PC-3 (cell line): Measurements from ENCODE around the gene ELMO3. TPM values are rescaled to one million over a fixed set of nuclear protein-coding genes. Genes with fewer than 3 reads are reported as not detected.

Experiments
- ATAC-seq: fragments of 200-7000 bp; cut with Tn5 transposase; 2 replicates; pipeline ENCODE4 v1.9.1; 2020; ENCODE audit warnings: mild to moderate bottlenecking, moderate library complexity
- BruUV-seq: library from RNA; stranded (reverse); fragments of 400-500 nt; replicated peaks from 2 replicates; lab custom pipeline; 2021; lab: Mats Ljungman, UMichigan
- CTCF ChIA-PET: fragments of 300-600 bp; sonication (Branson Sonifier 250); formaldehyde crosslinking; loops from one replicate; lab custom pipeline; 2022; ENCODE audit warnings: antibody characterized with exemption; lab: Charles Lee
- POLR2A ChIA-PET: fragments of 300-600 bp; sonication (Branson Sonifier 250); formaldehyde crosslinking; loops from one replicate; lab custom pipeline; 2022; ENCODE audit warnings: antibody characterized with exemption; ENCODE audit not compliant: unreplicated experiment; lab: Charles Lee
- DNase-seq: peaks from one replicate; pipeline ENCODE4 v3.0.0-alpha.2; 2015
- H2AFZ ChIP-seq: fragments of 300-600 bp; sonication (generic); 2 replicates; pipeline ENCODE4 v1.6.0; 2016; ENCODE audit warnings: antibody characterized with exemption, low read length
- H3F3A ChIP-seq: fragments of 300-600 bp; sonication (generic); one replicate; pipeline ENCODE4 v1.6.0; 2017; ENCODE audit warnings: antibody characterized with exemption, low read length, control low read depth, mild to moderate bottlenecking; ENCODE audit not compliant: unreplicated experiment
- H3K27ac ChIP-seq: fragments of 300-600 bp; sonication (generic); 2 replicates; pipeline ENCODE4 v1.5.1; 2016; ENCODE audit warnings: mild to moderate bottlenecking, low read length
- H3K27me3 ChIP-seq: fragments of 300-600 bp; sonication (generic); 2 replicates; pipeline ENCODE4 v1.6.1; 2016; ENCODE audit warnings: low read length, mixed read lengths
- H3K36me3 ChIP-seq: fragments of 300-600 bp; sonication (generic); 2 replicates; pipeline ENCODE4 v1.6.1; 2016; ENCODE audit warnings: low read depth, mixed run types, low read length, mixed read lengths
- H3K4me1 ChIP-seq: fragments of 300-600 bp; sonication (generic); 2 replicates; pipeline ENCODE4 v1.5.1; 2016; ENCODE audit warnings: low read length; ENCODE audit not compliant: insufficient read depth
- H3K4me2 ChIP-seq: fragments of 300-600 bp; sonication (generic); 2 replicates; pipeline ENCODE4 v1.6.0; 2016; ENCODE audit warnings: low read length
- H3K4me3 ChIP-seq: fragments of 300-600 bp; sonication (generic); 2 replicates; pipeline ENCODE4 v1.5.1; 2016; ENCODE audit warnings: mild to moderate bottlenecking, low read length, mixed read lengths
- H3K79me2 ChIP-seq: fragments of 300-600 bp; sonication (generic); 2 replicates; pipeline ENCODE4 v1.6.1; 2017; ENCODE audit warnings: low read length, mixed read lengths
- H3K9ac ChIP-seq: fragments of 300-600 bp; sonication (generic); 2 replicates; pipeline ENCODE4 v1.6.0; 2016; ENCODE audit warnings: mild to moderate bottlenecking, low read length
- H3K9me2 ChIP-seq: fragments of 300-600 bp; sonication (generic); replicated peaks from 2 replicates; pipeline ENCODE4 v1.6.1; 2016; ENCODE audit warnings: mixed run types, low read length, mixed read lengths
- H3K9me3 ChIP-seq: fragments of 300-600 bp; sonication (generic); 2 replicates; pipeline ENCODE4 v1.6.1; 2016; ENCODE audit warnings: low read length, mixed read lengths
- H4K20me1 ChIP-seq: fragments of 300-600 bp; sonication (generic); 2 replicates; pipeline ENCODE4 v1.6.1; 2016; ENCODE audit warnings: low read length, mixed read lengths
- CTCF ChIP-seq: fragments of 300-600 bp; sonication (generic); conservative IDR thresholded peaks from 2 replicates; pipeline ENCODE4 v1.5.1; 2017; ENCODE audit warnings: antibody characterized with exemption, low read depth, mild to moderate bottlenecking, low read length
- EZH2 ChIP-seq: fragments of 300-600 bp; sonication (generic); IDR thresholded peaks from one replicate; pipeline ENCODE4 v1.6.1; 2017; ENCODE audit warnings: antibody characterized with exemption, mild to moderate bottlenecking, low read length; ENCODE audit not compliant: unreplicated experiment
- EZH2phosphoT487 ChIP-seq: fragments of 300-600 bp; sonication (generic); IDR thresholded peaks from 2 replicates; pipeline ENCODE4 v1.6.1; 2018; ENCODE audit warnings: mild to moderate bottlenecking, antibody characterized with exemption, low read length, borderline replicate concordance
- intact Hi-C: fragments of 100-400 bp; cut with micrococcal nuclease; formaldehyde crosslinking; loops from 2 replicates; pipeline ENCODE4 v1.9.0; 2023
- total RNA-seq: library from RNA; depleted of rRNA; stranded (reverse); fragments of >200 nt; gene quantifications from 2 replicates; pipeline ENCODE4 v1.2.3, GENCODE V29; 2014

ELMO3 gene
- total RNA-seq, 1 experiment from 2014 or later, result 2.2 TPM

- BruUV-seq, result no TSS peak
- H3K9me2 ChIP-seq, result no peaks in the 10 kb centered on the region
- H3K27ac ChIP-seq, result peak overlapping the region; percentile 69
- TF ChIP-seq CTCF (peak; percentile 16; the same call in 1 of the 2 replicates), EZH2phosphoT487 (peak; percentile 95), EZH2 (no peak)
- no peaks in the 10 kb centered on the region for H3K36me3 ChIP-seq
- H3K27me3 ChIP-seq, result no peaks in the 10 kb centered on the region
- peak overlapping the region; percentile 71 for H3K4me3 ChIP-seq
- H4K20me1 ChIP-seq, result no peaks in the 10 kb centered on the region
- H3K4me1 ChIP-seq, result peaks cover 51% of the 10 kb centered on the region
- ATAC-seq (peak; percentile 67), DNase-seq (peak; percentile 87)
- H3K9ac ChIP-seq, result peak overlapping the region; percentile 65
- H3K4me2 ChIP-seq, result peak overlapping the region; percentile 97
- POLR2A ChIA-PET, result interaction anchor here (0.6 kb wide), 1 partner anchor 556 kb away, joined by 4 read pairs; no protein-coding TSS in a partner anchor
- no peaks in the 10 kb centered on the region for H3K9me3 ChIP-seq
- H2AFZ ChIP-seq, result peak overlapping the region; percentile 54
- no peaks in the 10 kb centered on the region for H3F3A ChIP-seq
- intact Hi-C loops, result loop anchor here (2.0 kb wide), 1 partner anchor 13 kb away; no protein-coding TSS in a partner anchor
- CTCF ChIA-PET, result interaction anchor here (1.0 kb wide), 1 partner anchor 11 kb away, joined by 7 read pairs; no protein-coding TSS in a partner anchor
- H3K79me2 ChIP-seq, result peaks cover 22% of the 10 kb centered on the region
Measured at GRCh38 chr16:67173808-67174705, 24.9 kb upstream of the ELMO3 start.

DNA sequence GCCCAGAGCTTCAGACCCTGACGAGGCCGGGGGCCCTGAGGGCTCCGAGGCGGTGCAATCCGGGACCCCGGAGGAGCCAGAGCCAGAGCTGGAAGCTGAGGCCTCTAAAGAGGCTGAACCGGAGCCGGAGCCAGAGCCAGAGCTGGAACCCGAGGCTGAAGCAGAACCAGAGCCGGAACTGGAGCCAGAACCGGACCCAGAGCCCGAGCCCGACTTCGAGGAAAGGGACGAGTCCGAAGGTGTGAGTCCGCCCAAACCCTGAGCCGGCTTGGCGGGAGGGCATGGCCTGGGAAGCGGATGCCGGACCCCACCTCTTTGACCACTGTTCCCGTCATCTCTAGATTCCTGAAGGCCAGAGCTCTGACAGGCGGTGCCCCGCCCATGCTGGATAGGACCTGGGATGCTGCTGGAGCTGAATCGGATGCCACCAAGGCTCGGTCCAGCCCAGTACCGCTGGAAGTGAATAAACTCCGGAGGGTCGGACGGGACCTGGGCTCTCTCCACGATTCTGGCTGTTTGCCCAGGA lies 24.2 kb upstream of the ELMO3 start:
- Histone ChIP-seq H4K20me1 (no peaks in the 10 kb centered on the region), H2AFZ (peak overlapping the region; percentile 54), H3K79me2 (peaks cover 22% of the 10 kb centered on the region), H3F3A (no peaks in the 10 kb centered on the region), H3K4me1 (peaks cover 46% of the 10 kb centered on the region), H3K4me3 (peak overlapping the region; percentile 71), H3K4me2 (peak overlapping the region; percentile 97), H3K27me3 (no peaks in the 10 kb centered on the region), H3K9me3 (no peaks in the 10 kb centered on the region), H3K36me3 (no peaks in the 10 kb centered on the region), H3K9ac (peak overlapping the region; percentile 65), H3K9me2 (no peaks in the 10 kb centered on the region), H3K27ac (peak overlapping the region; percentile 69)
- POLR2A ChIA-PET, result no interaction called here
- BruUV-seq, result TSS peak; percentile 28
- intact Hi-C loops, result loop anchor here (2.0 kb wide), 1 partner anchor 14 kb away; no protein-coding TSS in a partner anchor
- CTCF ChIA-PET, result no interaction called here
- TF ChIP-seq EZH2, result no peak
- TF ChIP-seq CTCF, result no peak
- no peak for TF ChIP-seq EZH2phosphoT487
- DNase-seq (no peak), ATAC-seq (no peak)
